ENCODE data around the gene TSC22D1. TPM values are rescaled to one million over a fixed set of nuclear protein-coding genes. Genes with fewer than 3 reads are reported as not detected.

Gene TSC22D1
- total and polyA plus RNA-seq, 9 donors = 100 to 369 (median 154) TPM

DNA sequence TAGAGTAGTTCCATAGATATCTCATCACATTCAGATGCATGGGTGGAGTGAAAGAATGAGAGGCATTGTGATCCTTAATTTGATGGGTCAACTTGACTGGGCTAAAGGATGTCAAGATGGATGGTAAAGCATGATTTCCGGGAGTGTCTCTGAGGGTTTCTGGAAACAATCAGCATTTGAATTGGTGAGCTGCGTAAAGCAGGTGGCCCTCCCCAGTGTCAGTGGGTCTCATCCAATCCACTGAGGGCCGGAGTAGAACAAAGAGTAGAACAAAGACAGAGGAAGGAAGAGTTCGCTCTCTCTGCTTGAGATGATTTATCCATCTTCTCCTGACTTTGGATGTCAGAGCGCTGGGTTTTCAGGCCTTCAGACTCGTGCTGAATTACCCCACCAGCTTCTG lies 159.4 kb downstream of the TSC22D1 start:
- no peak for TF ChIP-seq EP300 (IDR thresholded peaks at IDR 0.05)
- TF ChIP-seq, protein P1, sequence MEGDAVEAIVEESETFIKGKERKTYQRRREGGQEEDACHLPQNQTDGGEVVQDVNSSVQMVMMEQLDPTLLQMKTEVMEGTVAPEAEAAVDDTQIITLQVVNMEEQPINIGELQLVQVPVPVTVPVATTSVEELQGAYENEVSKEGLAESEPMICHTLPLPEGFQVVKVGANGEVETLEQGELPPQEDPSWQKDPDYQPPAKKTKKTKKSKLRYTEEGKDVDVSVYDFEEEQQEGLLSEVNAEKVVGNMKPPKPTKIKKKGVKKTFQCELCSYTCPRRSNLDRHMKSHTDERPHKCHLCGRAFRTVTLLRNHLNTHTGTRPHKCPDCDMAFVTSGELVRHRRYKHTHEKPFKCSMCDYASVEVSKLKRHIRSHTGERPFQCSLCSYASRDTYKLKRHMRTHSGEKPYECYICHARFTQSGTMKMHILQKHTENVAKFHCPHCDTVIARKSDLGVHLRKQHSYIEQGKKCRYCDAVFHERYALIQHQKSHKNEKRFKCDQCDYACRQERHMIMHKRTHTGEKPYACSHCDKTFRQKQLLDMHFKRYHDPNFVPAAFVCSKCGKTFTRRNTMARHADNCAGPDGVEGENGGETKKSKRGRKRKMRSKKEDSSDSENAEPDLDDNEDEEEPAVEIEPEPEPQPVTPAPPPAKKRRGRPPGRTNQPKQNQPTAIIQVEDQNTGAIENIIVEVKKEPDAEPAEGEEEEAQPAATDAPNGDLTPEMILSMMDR (IDR thresholded peaks at IDR 0.05) = no peak
- TF ChIP-seq POLR2A (IDR thresholded peaks at IDR 0.05) = no peak
- H3K9me3 ChIP-seq = no peaks in the 10 kb centered on the region
- no peaks in the 10 kb centered on the region for H3K27me3 ChIP-seq
- no peak overlapping the region for H3K4me3 ChIP-seq
- H3K27ac ChIP-seq = no peak overlapping the region
- 94 to 96% (median 94%) methylated on average over 6 of the region's 6 CpGs for WGBS, 3 donors
- H3K4me1 ChIP-seq (ENCODE audit: insufficient read depth) = no peaks in the 10 kb centered on the region
- no peak for DNase-seq
- no peaks in the 10 kb centered on the region for H3K36me3 ChIP-seq
- intact Hi-C loops (cut with DNase I) = no loop called here

DNA sequence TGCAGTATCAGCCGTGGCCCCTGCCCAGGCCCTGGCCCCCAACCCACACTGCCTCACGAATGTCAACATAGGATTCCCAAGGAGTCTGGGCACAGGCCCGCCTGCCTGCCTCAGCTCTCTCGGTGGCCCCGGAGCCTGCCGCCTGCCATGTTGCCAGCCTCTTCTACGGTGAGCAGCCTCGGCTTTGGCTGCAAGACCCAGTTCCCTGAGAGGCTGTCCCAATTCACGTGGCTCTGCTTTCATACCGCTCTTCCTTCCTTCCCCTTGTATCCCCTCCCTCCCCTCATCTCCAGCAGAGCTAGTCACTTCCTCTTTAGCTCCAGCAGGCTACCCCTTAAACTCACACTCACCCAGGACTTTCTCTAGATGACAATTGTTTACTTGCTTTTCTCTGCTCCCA lies 159.8 kb downstream of the TSC22D1 start:
- WGBS, 3 donors = 84 to 89% (median 86%) methylated on average over 10 of the region's 10 CpGs

DNA sequence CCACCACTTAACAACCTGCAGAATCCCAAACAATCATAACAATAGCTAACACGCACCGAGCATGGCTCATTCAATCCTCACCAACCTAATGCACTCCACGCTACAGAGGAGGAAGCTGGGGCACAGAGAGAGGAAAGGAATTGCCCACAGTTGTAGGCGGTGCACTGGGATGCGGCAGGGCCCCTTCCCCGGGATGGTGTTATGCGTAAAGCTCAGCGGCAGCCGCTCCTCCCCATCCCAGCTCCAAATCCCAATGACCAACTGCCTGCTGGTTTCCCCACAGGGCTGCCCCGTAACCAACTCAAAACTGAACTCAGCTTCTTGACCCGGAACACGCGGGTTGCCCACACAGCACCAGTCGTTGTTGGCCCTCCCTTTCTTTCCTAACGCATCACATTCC lies 160.3 kb downstream of the TSC22D1 start:
- H3K36me3 ChIP-seq = no peaks in the 10 kb centered on the region
- no peaks in the 10 kb centered on the region for H3K27me3 ChIP-seq
- TF ChIP-seq POLR2A (IDR thresholded peaks at IDR 0.05) = no peak
- no peak for TF ChIP-seq EP300 (IDR thresholded peaks at IDR 0.05)
- H3K9me3 ChIP-seq = no peaks in the 10 kb centered on the region
- no peak overlapping the region for H3K27ac ChIP-seq
- 76 to 77% (median 77%) methylated on average over 15 of the region's 15 CpGs for WGBS, 3 donors
- intact Hi-C loops (cut with DNase I) = no loop called here
- H3K4me1 ChIP-seq (ENCODE audit: insufficient read depth) = no peaks in the 10 kb centered on the region
- DNase-seq = no peak
- no peak overlapping the region for H3K4me3 ChIP-seq

More for the DNA sequence above, 159.8 kb downstream of the TSC22D1 start:
- Histone ChIP-seq H3K9me3 (no peaks in the 10 kb centered on the region), H3K36me3 (no peaks in the 10 kb centered on the region), H3K27ac (no peak overlapping the region), H3K4me1 (ENCODE audit: insufficient read depth) (no peaks in the 10 kb centered on the region), H3K4me3 (no peak overlapping the region), H3K27me3 (no peaks in the 10 kb centered on the region)
- intact Hi-C loops (cut with DNase I) = no loop called here
- no peak for TF ChIP-seq EP300 (IDR thresholded peaks at IDR 0.05)
- TF ChIP-seq POLR2A (IDR thresholded peaks at IDR 0.05) = no peak
- TF ChIP-seq, protein P1 (IDR thresholded peaks at IDR 0.05) = no peak
- DNase-seq = no peak

DNA sequence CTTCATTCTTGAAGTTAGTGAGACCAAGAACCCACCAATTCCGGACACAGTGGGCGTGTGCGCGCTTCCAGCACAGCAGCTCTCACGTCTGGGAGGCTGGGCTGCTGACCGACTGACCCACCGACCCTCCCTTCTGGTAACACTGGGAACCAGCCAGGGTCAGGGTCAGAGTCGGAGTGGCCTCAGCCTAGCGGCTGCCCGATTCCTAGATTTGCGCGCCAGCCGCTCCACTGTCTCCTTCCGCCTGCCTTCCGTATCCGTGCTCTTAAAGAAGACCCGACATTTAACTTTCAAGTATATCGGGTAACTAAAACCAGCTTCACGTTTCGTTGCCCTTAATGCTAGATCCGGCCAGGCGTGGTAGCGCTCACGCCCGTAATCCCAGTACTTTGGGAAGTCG lies 161.4 kb downstream of the TSC22D1 start:
- no peaks in the 10 kb centered on the region for H3K27me3 ChIP-seq
- H3K4me3 ChIP-seq = no peak overlapping the region
- H3K9me3 ChIP-seq = no peaks in the 10 kb centered on the region
- no peaks in the 10 kb centered on the region for H3K4me1 ChIP-seq (ENCODE audit: insufficient read depth)
- H3K36me3 ChIP-seq = no peaks in the 10 kb centered on the region
- H3K27ac ChIP-seq = no peak overlapping the region
- TF ChIP-seq POLR2A (IDR thresholded peaks at IDR 0.05) (no peak), EP300 (IDR thresholded peaks at IDR 0.05) (no peak)
- TF ChIP-seq, protein P1 (IDR thresholded peaks at IDR 0.05) = no peak
- WGBS, 3 donors = 92 to 94% (median 93%) methylated on average over 26 of the region's 26 CpGs
- no peak for DNase-seq
- intact Hi-C loops (cut with DNase I) = no loop called here

DNA sequence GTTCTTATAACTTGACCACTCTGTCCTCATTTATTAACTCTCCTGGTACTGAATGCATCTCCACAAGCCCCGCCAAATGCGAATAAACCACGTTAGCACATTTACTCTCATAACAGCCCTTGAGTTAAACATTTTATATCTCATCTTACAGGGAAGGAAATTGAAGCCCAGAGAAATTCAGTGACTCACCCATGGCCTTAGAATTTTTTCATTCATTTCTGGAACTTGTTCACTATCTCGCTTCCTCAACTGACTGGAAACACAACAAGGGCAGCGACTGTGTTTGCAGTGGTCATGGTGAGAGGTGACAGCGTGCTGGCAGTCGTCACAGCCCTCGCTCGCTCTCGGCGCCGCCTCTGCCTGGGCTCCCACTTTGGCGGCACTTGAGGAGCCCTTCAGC lies 163.0 kb downstream of the TSC22D1 start:
- no peak for TF ChIP-seq POLR2A (IDR thresholded peaks at IDR 0.05)
- TF ChIP-seq, protein P1 (IDR thresholded peaks at IDR 0.05) = no peak
- no peak for TF ChIP-seq EP300 (IDR thresholded peaks at IDR 0.05)
- H3K9me3 ChIP-seq = no peaks in the 10 kb centered on the region
- DNase-seq = no peak
- H3K4me3 ChIP-seq = no peak overlapping the region
- intact Hi-C loops (cut with DNase I) = no loop called here
- H3K4me1 ChIP-seq (ENCODE audit: insufficient read depth) = no peaks in the 10 kb centered on the region
- no peaks in the 10 kb centered on the region for H3K27me3 ChIP-seq
- WGBS, 3 donors = 91 to 94% (median 93%) methylated on average over 13 of the region's 13 CpGs
- H3K27ac ChIP-seq = no peak overlapping the region
- H3K36me3 ChIP-seq = no peaks in the 10 kb centered on the region
